GM12801 (cell line): ENCODE measurements around the gene C22orf15.

Experiments used
- CTCF ChIP-seq: IDR thresholded peaks from one replicate; pipeline ENCODE4 v1.5.1; 2011; ENCODE audit warnings: control low read depth; ENCODE audit not compliant: insufficient read length; ENCODE audit errors: extremely low read depth

Gene C22orf15

DNA sequence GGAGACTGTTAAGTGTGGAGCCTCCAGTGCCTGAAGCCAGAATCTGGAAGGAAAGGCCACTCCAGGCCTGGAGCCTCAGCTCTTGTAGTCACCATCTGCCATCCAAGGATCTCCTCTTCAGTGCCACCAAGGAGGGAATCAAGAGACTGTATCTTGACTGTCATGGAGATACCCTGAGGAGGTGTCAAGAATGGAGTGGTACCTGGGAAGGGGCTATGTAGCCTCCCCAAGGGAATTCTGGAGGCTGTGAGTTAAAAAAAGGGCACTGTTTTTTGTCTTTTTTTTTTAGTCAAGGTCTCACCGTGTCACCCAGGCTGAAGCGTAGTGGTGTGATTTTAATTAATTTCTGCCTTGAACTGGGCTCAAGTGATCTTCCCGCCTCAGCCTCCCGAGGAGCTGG, 3.2 kb upstream of the C22orf15 start:
- no peak for TF ChIP-seq CTCF

GRCh38 chr22:23760056-23760455, 2.7 kb upstream of the C22orf15 start:
- no peak for TF ChIP-seq CTCF

- TF ChIP-seq CTCF: no peak
Observed at GRCh38 chr22:23763579-23763945, 772 bp downstream of the C22orf15 start.

DNA sequence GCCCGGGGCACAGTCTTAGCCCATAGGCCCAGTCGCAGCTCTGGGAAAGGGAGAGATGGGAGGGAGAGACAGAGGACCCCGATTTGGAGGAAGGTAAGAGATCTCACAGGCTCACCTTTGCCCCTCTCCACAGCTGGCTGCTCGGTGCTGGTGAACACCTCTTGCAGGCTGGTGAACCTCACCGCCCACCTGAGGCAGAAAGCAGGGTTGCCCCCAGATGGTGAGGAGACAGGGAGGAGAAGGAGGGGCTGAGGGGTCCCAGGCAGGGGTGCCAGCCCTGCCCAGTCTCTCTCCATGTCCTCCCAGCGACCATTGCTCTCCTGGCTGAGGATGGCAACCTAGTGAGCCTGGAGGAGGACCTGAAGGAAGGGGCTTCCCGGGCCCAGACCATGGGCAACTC, 1.2 kb downstream of the C22orf15 start:
- TF ChIP-seq CTCF: no peak

GRCh38 chr22:23764899-23765881, 2.4 kb downstream of the C22orf15 start:
- no peak for TF ChIP-seq CTCF

- no peak for TF ChIP-seq CTCF
Observed at GRCh38 chr22:23767303-23767672, 4.5 kb downstream of the C22orf15 start.

DNA sequence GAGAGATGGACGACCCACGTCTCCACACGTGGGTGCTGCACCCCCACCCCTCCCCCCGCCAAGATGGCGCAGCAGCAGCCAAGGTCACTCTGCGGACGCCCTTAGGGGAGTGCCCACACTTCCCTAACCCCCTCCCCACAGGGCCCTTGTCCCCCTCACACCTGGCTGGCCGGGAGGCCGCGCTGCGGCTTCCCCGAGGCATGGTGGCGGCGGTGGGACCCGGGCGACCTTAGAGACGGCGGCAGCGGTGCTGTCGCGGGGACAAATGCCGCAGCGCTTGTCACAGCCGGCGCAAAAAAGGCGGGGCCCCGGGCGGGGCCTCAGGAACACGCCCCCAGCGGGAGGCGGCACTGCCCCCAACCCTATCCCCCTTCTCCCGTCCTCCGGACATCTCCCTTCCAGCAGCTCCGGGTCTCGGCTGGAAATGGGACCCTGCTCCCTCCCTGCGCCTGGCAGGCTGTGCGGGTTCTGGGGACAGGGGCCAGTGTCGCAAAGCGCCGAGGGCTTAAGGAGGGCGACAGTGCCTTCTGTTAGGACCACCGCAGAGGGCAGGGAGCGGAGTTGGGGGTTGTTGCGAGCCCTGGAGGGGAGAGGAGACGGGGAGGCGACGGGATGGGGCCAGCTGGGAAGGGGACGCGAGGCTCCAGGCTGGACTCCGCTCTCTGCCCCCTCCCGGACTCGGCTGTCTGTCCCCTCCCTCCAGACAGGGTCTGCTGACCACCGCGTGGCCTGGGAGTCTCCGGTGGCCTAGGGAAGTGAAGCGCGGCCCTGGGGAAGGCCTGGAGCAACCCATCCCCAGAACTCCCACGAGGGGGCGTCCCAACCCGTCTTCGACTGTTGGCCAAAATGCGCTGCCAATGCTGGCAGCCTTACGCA, 5.1 kb downstream of the C22orf15 start, which contains the start of gene CHCHD10:
TSS of gene CHCHD10 (minus strand) at position 300 of the 876 bp plus-strand sequence. CDS start at position 202, 98 bp downstream.
- no peak for TF ChIP-seq CTCF
